Calu3 (cell line): Measurements from ENCODE around the gene NCKAP5. TPM values are rescaled to one million over a fixed set of nuclear protein-coding genes. Genes with fewer than 3 reads are reported as not detected.
A peak's percentile ranks its signal among the peaks of the same experiment; 100 is the strongest.

Experiments
- BruUV-seq: library from RNA; stranded (reverse); fragments of 400-500 nt; replicated peaks from 2 replicates; lab custom pipeline; 2021; lab: Mats Ljungman, UMichigan
- CTCF ChIA-PET: fragments of 300-600 bp; sonication (Branson Sonifier 250); formaldehyde crosslinking; loops from one replicate; lab custom pipeline; 2022; ENCODE audit warnings: antibody characterized with exemption; lab: Charles Lee
- DNase-seq: peaks from one replicate; pipeline ENCODE4 v3.0.0; 2022
- H3K27ac Mint-ChIP-seq: one replicate; pipeline ENCODE4 v1.8.0; 2022; ENCODE audit warnings: mixed read lengths; ENCODE audit not compliant: unreplicated experiment
- H3K27me3 Mint-ChIP-seq: one replicate; pipeline ENCODE4 v1.8.0; 2022; ENCODE audit warnings: mixed read lengths; ENCODE audit not compliant: unreplicated experiment
- H3K36me3 Mint-ChIP-seq: one replicate; pipeline ENCODE4 v1.8.0; 2022; ENCODE audit warnings: mild to moderate bottlenecking, moderate library complexity, mixed read lengths; ENCODE audit not compliant: insufficient read depth, unreplicated experiment
- H3K4me1 Mint-ChIP-seq: one replicate; pipeline ENCODE4 v1.8.0; 2022; ENCODE audit warnings: mild to moderate bottlenecking, low read depth, mixed read lengths; ENCODE audit not compliant: unreplicated experiment
- H3K4me3 Mint-ChIP-seq: one replicate; pipeline ENCODE4 v1.8.0; 2022; ENCODE audit warnings: mild to moderate bottlenecking, low read depth, moderate library complexity, mixed read lengths; ENCODE audit not compliant: unreplicated experiment
- H3K9me3 Mint-ChIP-seq: one replicate; pipeline ENCODE4 v1.8.0; 2022; ENCODE audit warnings: low read depth, mixed read lengths; ENCODE audit not compliant: unreplicated experiment
- CTCF ChIP-seq: fragments of 200-600 bp; IDR thresholded peaks from one replicate; pipeline ENCODE4 v1.8.0; 2022; ENCODE audit warnings: antibody characterized with exemption; ENCODE audit not compliant: unreplicated experiment
- intact Hi-C: fragments of 100-400 bp; cut with micrococcal nuclease; formaldehyde crosslinking; loops from one replicate; pipeline ENCODE4 v1.10.0; 2022; ENCODE audit not compliant: unreplicated experiment
- total RNA-seq: library from RNA; stranded (reverse); gene quantifications from 2 replicates; pipeline ENCODE4 v1.2.3, GENCODE V29; 2022

Gene NCKAP5
- total RNA-seq, 1 experiment from 2014 or later = 2.2 TPM

GRCh38 chr2:133045787-133046186, 522.5 kb downstream of the NCKAP5 start:
- intact Hi-C loops = loop anchor here (10.0 kb wide), 1 partner anchor 371 kb away; the partner anchor contains the start of gene LYPD1
- Mint-ChIP-seq H3K9me3 (no peaks in the 10 kb centered on the region), H3K4me3 (no peak overlapping the region), H3K27me3 (no peaks in the 10 kb centered on the region), H3K36me3 (no peaks in the 10 kb centered on the region), H3K27ac (no peak overlapping the region), H3K4me1 (peaks cover 24% of the 10 kb centered on the region)
- CTCF ChIA-PET = no interaction called here
- DNase-seq = no peak
- no TSS peak for BruUV-seq
- TF ChIP-seq CTCF = no peak

GRCh38 chr2:133044556-133044955, 523.7 kb downstream of the NCKAP5 start:
- DNase-seq = no peak
- no peak for TF ChIP-seq CTCF
- H3K36me3 Mint-ChIP-seq = no peaks in the 10 kb centered on the region
- BruUV-seq = no TSS peak
- H3K27ac Mint-ChIP-seq = no peak overlapping the region
- H3K27me3 Mint-ChIP-seq = no peaks in the 10 kb centered on the region
- H3K9me3 Mint-ChIP-seq = no peaks in the 10 kb centered on the region
- intact Hi-C loops = loop anchor here (10.0 kb wide), 1 partner anchor 370 kb away; the partner anchor contains the start of gene LYPD1
- CTCF ChIA-PET = no interaction called here
- H3K4me1 Mint-ChIP-seq = peaks cover 37% of the 10 kb centered on the region
- H3K4me3 Mint-ChIP-seq = no peak overlapping the region

GRCh38 chr2:133040170-133040569, 528.1 kb downstream of the NCKAP5 start:
- no peak for TF ChIP-seq CTCF
- no peaks in the 10 kb centered on the region for H3K27me3 Mint-ChIP-seq
- H3K4me1 Mint-ChIP-seq = peaks cover 31% of the 10 kb centered on the region
- peaks cover 13% of the 10 kb centered on the region for H3K9me3 Mint-ChIP-seq
- no peak overlapping the region for H3K4me3 Mint-ChIP-seq
- BruUV-seq = no TSS peak
- no peak for DNase-seq
- H3K36me3 Mint-ChIP-seq = no peaks in the 10 kb centered on the region
- CTCF ChIA-PET = no interaction called here
- intact Hi-C loops = loop anchor here (10.0 kb wide), 1 partner anchor 365 kb away; the partner anchor contains the start of gene LYPD1
- peak overlapping the region; percentile 47 for H3K27ac Mint-ChIP-seq

GRCh38 chr2:133039531-133039930, 528.7 kb downstream of the NCKAP5 start:
- no peak for DNase-seq
- no TSS peak for BruUV-seq
- no peak for TF ChIP-seq CTCF
- Mint-ChIP-seq H3K27me3 (no peaks in the 10 kb centered on the region), H3K4me3 (no peak overlapping the region), H3K36me3 (no peaks in the 10 kb centered on the region), H3K4me1 (peaks cover 25% of the 10 kb centered on the region), H3K27ac (no peak overlapping the region), H3K9me3 (peaks cover 18% of the 10 kb centered on the region)
- intact Hi-C loops = no loop called here
- CTCF ChIA-PET = no interaction called here
